Measurements from ENCODE around the gene AIFM1. TPM values are rescaled to one million over a fixed set of nuclear protein-coding genes. Genes with fewer than 3 reads are reported as not detected.
A peak's percentile ranks its signal among the peaks of the same experiment; 100 is the strongest.

AIFM1 gene
- total RNA-seq, 1 donor: 18.1 TPM

GRCh38 chrX:130114141-130114588 is 51.5 kb downstream of the AIFM1 start:
- TF ChIP-seq CTCF (IDR thresholded peaks at IDR 0.05; ENCODE audit: insufficient read depth, low read length): no peak
- no peak overlapping the region for H3K4me3 ChIP-seq (ENCODE audit: low read depth, low read length)
- DNase-seq (ENCODE audit: low read depth): peak; percentile 28

- DNase-seq (ENCODE audit: low read depth): peak; percentile 30
- TF ChIP-seq CTCF (IDR thresholded peaks at IDR 0.05; ENCODE audit: insufficient read depth, low read length): no peak
- peak overlapping the region; percentile 52 for H3K4me3 ChIP-seq (ENCODE audit: low read depth, low read length)
Observed at GRCh38 chrX:130111220-130112154, 54.2 kb downstream of the AIFM1 start.

- TF ChIP-seq CTCF (IDR thresholded peaks at IDR 0.05; ENCODE audit: insufficient read depth, low read length): no peak
- peak; percentile 57 for DNase-seq (ENCODE audit: low read depth)
Observed at GRCh38 chrX:130110379-130111219, 55.0 kb downstream of the AIFM1 start, which contains the start of gene ELF4. TSS of gene ELF4 (minus strand) at chrX:130110497. CDS start at chrX:130081330, 29,167 bp downstream.

GRCh38 chrX:130109429-130110378 is 55.9 kb downstream of the AIFM1 start:
- DNase-seq (ENCODE audit: low read depth): peak; percentile 54
- H3K4me3 ChIP-seq (ENCODE audit: low read depth, low read length): peak overlapping the region; percentile 73
- TF ChIP-seq CTCF (IDR thresholded peaks at IDR 0.05; ENCODE audit: insufficient read depth, low read length): no peak

More at GRCh38 chrX:130110379-130111219, 55.0 kb downstream of the AIFM1 start, which contains the start of gene ELF4:
- peak within 1 kb of the TSS; percentile 73 for H3K4me3 ChIP-seq (ENCODE audit: low read depth, low read length)

GRCh38 chrX:130108647-130109428 is 56.8 kb downstream of the AIFM1 start:
- DNase-seq (ENCODE audit: low read depth): peak; percentile 42
- no peak for TF ChIP-seq CTCF (IDR thresholded peaks at IDR 0.05; ENCODE audit: insufficient read depth, low read length)
- H3K4me3 ChIP-seq (ENCODE audit: low read depth, low read length): peak overlapping the region; percentile 73
